ENCODE data around the gene SCRG1. TPM values are rescaled to one million over a fixed set of nuclear protein-coding genes. Genes with fewer than 3 reads are reported as not detected.

The SCRG1 gene
- 1 to 10 TPM; 1.1 to 2.7 (median 1.8) TPM for total RNA-seq

- no peak for TF ChIP-seq POLR2A (IDR thresholded peaks at IDR 0.05)
- no peak for TF ChIP-seq CTCF (IDR thresholded peaks at IDR 0.05)
- TF ChIP-seq POLR2AphosphoS5 (IDR thresholded peaks at IDR 0.05), result no peak
- no peak for TF ChIP-seq EP300 (IDR thresholded peaks at IDR 0.05)
- H3K4me3 ChIP-seq, result peak within 1 kb of the TSS in 1 of 2 donors; percentile 10
- H3K27ac ChIP-seq, result peak within 1 kb of the TSS; percentile 31 to 63 (median 46)
- peak; percentile 76 for ATAC-seq
- H3K4me1 ChIP-seq, result peaks cover 0 to 16% (median 0%) of the 10 kb centered on the region in 3 donors
- H3K27me3 ChIP-seq, result no peaks in the 10 kb centered on the region
- H3K36me3 ChIP-seq, result peaks cover 0 to 27% of the 10 kb centered on the region in 2 donors
- 19% methylated on average over 4 of the region's 4 CpGs; no CpG with 5 or more reads in 1 of the 2 donors for WGBS, 2 donors (ENCODE audit: low coverage in 1 of 2)
- H3K9me3 ChIP-seq, result no peaks in the 10 kb centered on the region
These were observed at the start of gene SCRG1 for GRCh38 chr4:173398779-173399415. Gene SCRG1, minus strand, starts transcription at chr4:173399116. Its CDS starts 7,702 bp downstream, at chr4:173391414.

- 13 to 52% methylated on average over 2 of the region's 2 CpGs for WGBS, 2 donors (ENCODE audit: low coverage in 1 of 2)
- no peak overlapping the region for H3K4me3 ChIP-seq
- ATAC-seq, result no peak
- TF ChIP-seq EP300 (IDR thresholded peaks at IDR 0.05) (no peak), CTCF (IDR thresholded peaks at IDR 0.05) (no peak), POLR2AphosphoS5 (IDR thresholded peaks at IDR 0.05) (no peak), POLR2A (IDR thresholded peaks at IDR 0.05) (no peak)
- H3K4me1 ChIP-seq, result peaks cover 5 to 22% (median 6%) of the 10 kb centered on the region in 3 donors
- H3K36me3 ChIP-seq, result peaks cover 0 to 3% of the 10 kb centered on the region in 2 donors
- no peaks in the 10 kb centered on the region for H3K9me3 ChIP-seq
- no peaks in the 10 kb centered on the region for H3K27me3 ChIP-seq
- peak overlapping the region in 2 of 4 donors; percentile 3 to 44 for H3K27ac ChIP-seq
These were observed 49.2 kb upstream of the SCRG1 start for GRCh38 chr4:173448103-173448502.

- H3K36me3 ChIP-seq, result peaks cover 0 to 12% of the 10 kb centered on the region in 2 donors
- H3K4me3 ChIP-seq, result no peak overlapping the region
- ATAC-seq, result no peak
- no peaks in the 10 kb centered on the region for H3K27me3 ChIP-seq
- WGBS, 2 donors (ENCODE audit: low coverage in 1 of 2), result 94 to 100% methylated on average over 1 of the region's 1 CpG
- H3K27ac ChIP-seq, result no peak overlapping the region
- H3K4me1 ChIP-seq, result peaks cover 5 to 22% (median 6%) of the 10 kb centered on the region in 3 donors
- no peak for TF ChIP-seq POLR2A (IDR thresholded peaks at IDR 0.05)
- TF ChIP-seq EP300 (IDR thresholded peaks at IDR 0.05), result no peak
- TF ChIP-seq POLR2AphosphoS5 (IDR thresholded peaks at IDR 0.05), result no peak
- no peak for TF ChIP-seq CTCF (IDR thresholded peaks at IDR 0.05)
- no peaks in the 10 kb centered on the region for H3K9me3 ChIP-seq
These were observed 47.5 kb upstream of the SCRG1 start for GRCh38 chr4:173446416-173446815.

- peaks cover 0 to 18% of the 10 kb centered on the region in 2 donors for H3K36me3 ChIP-seq
- no peaks in the 10 kb centered on the region for H3K27me3 ChIP-seq
- H3K4me3 ChIP-seq, result no peak overlapping the region
- H3K27ac ChIP-seq, result no peak overlapping the region
- H3K4me1 ChIP-seq, result peaks cover 0 to 7% (median 6%) of the 10 kb centered on the region in 3 donors
- TF ChIP-seq POLR2AphosphoS5 (IDR thresholded peaks at IDR 0.05) (no peak), EP300 (IDR thresholded peaks at IDR 0.05) (no peak), CTCF (IDR thresholded peaks at IDR 0.05) (no peak), POLR2A (IDR thresholded peaks at IDR 0.05) (no peak)
- peaks cover 0 to 5% (median 0%) of the 10 kb centered on the region in 3 donors for H3K9me3 ChIP-seq
- ATAC-seq, result no peak
These were observed 44.2 kb upstream of the SCRG1 start for GRCh38 chr4:173443121-173443520.
